ENCODE results near the gene MRPL1. TPM values are rescaled to one million over a fixed set of nuclear protein-coding genes. Genes with fewer than 3 reads are reported as not detected.
A peak's percentile ranks its signal among the peaks of the same experiment; 100 is the strongest.

MRPL1 gene
- total and polyA plus RNA-seq, 9 of the 15 experiments (the other 6 are each of a cell fraction or from before 2014, with no cell fraction given): 38.4 to 75.7 (median 63.7) TPM

- TF ChIP-seq ZBTB1 (CRISPR knock-in tag; IDR thresholded peaks at IDR 0.05; ENCODE audit: borderline replicate concordance, low read depth): peak; percentile 40; the same call in 1 of the 2 replicates
- TF ChIP-seq TGIF2 (CRISPR knock-in tag; IDR thresholded peaks at IDR 0.05): 0 out of 2 replicates have a peak, but pooled peaks have one; percentile 26
- peak in 1 of 2 experiments; percentile 83; a peak in 2 of 4 replicates for TF ChIP-seq NONO (IDR thresholded peaks at IDR 0.05; ENCODE audit: low read depth in 2 of 2, low read length in 1 of 2)
- TF ChIP-seq FOXK1 (CRISPR knock-in tag; IDR thresholded peaks at IDR 0.05; ENCODE audit: borderline replicate concordance): peak; percentile 38; the same call in 1 of the 2 replicates
- no peak for TF ChIP-seq RBM15 (IDR thresholded peaks at IDR 0.05; ENCODE audit: insufficient read depth, low read length)
- TF ChIP-seq MEF2A (IDR thresholded peaks at IDR 0.05; ENCODE audit: control insufficient read depth, low read depth, low read length): no peak
- no peak for TF ChIP-seq ZFP91 (CRISPR knock-in tag; IDR thresholded peaks at IDR 0.05)
- TF ChIP-seq HIVEP1 (CRISPR knock-in tag; IDR thresholded peaks at IDR 0.05): no peak
- TF ChIP-seq MAFG (tag; conservative IDR thresholded peaks at IDR 0.05): no peak
- TF ChIP-seq ZNF217 (CRISPR knock-in tag; IDR thresholded peaks at IDR 0.05): no peak
- 0 out of 2 replicates have a peak, but pooled peaks have one; percentile 9 for TF ChIP-seq HCFC1 (IDR thresholded peaks at IDR 0.05; ENCODE audit: low read depth, low read length)
- peak; percentile 86 for TF ChIP-seq EGR1 (conservative IDR thresholded peaks at IDR 0.05)
- TF ChIP-seq JUNB (CRISPR knock-in tag; conservative IDR thresholded peaks at IDR 0.05): no peak
- no peak for TF ChIP-seq NFE2 (IDR thresholded peaks at IDR 0.05; ENCODE audit: low read depth)
- peak; percentile 71 for TF ChIP-seq CXXC5 (CRISPR knock-in tag; IDR thresholded peaks at IDR 0.05)
- peak; percentile 21 for TF ChIP-seq TAF1 (IDR thresholded peaks at IDR 0.05; ENCODE audit: control insufficient read depth, extremely low read depth, insufficient read depth, low read length, severe bottlenecking)
- peak in 2 of 3 experiments; percentile 38 to 80 for TF ChIP-seq YY1 (IDR thresholded peaks at IDR 0.05; ENCODE audit: borderline replicate concordance in 1 of 3, control insufficient read depth in 1 of 3, extremely low read depth in 1 of 3, insufficient read depth in 3 of 3, insufficient read length in 1 of 3, insufficient replicate concordance in 2 of 3, low read depth in 1 of 3, low read length in 2 of 3)
- peak; percentile 80; the same call in 1 of the 2 replicates for TF ChIP-seq GATAD2B (IDR thresholded peaks at IDR 0.05; ENCODE audit: borderline replicate concordance)
- TF ChIP-seq CREBBP (IDR thresholded peaks at IDR 0.05; ENCODE audit: low read depth, low read length): no peak
- no peak for TF ChIP-seq KLF10 (CRISPR knock-in tag; IDR thresholded peaks at IDR 0.05)
- 0 out of 2 replicates have a peak, but pooled peaks have one; percentile 20 for TF ChIP-seq BCOR (IDR thresholded peaks at IDR 0.05)
- no peak for TF ChIP-seq HMG20B (CRISPR knock-in tag; IDR thresholded peaks at IDR 0.05)
- TF ChIP-seq ZBTB12 (CRISPR knock-in tag; IDR thresholded peaks at IDR 0.05): no peak
These were observed 43.8 kb upstream of the MRPL1 start, which contains the start of gene CNOT6L (continued) for GRCh38 chr4:77818602-77819403.

All from K562 (cell line).